ENCODE data around the gene KLF1.

KLF1 gene

DNA sequence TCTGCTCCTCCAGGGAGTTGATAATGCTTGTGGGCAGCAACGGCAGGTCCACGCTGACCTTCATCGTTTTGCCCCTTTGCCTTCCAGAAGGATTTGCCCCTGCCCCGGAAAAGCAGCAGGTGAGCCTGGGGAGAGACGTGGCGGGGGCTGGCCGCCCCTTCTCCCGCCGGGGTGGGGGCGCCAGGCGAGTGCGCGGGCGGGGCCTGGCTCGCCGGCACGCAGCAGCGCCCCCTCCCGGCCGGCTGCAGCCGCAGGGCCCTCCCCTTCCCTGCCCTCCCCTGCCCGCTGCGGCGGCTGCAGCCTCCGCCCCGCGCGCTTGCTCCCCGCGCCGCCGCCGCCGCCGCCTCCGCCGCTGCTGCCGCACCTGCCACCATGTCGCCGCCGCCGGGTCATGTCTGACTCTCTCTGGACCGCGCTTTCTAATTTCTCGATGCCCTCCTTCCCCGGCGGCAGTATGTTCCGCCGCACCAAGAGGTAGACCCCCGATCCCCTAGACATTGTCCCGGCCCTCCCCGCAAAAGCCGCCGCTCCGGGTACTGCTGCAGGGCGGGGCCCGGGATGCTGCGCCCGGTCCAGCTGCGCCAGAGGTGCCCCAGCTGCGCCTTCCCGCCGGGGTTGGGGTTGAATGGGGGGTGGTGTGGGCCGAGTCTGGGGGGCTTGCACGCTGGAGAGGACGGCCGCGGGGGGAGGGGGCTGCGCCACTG is 48.7 kb downstream of the KLF1 start, which contains the start of gene MAST1:
TSS of gene MAST1 (plus strand) at position 334 of the 704 bp plus-strand sequence. CDS start at position 392, 58 bp downstream.
- no peak for DNase-seq (ENCODE audit: low spot score)

DNA sequence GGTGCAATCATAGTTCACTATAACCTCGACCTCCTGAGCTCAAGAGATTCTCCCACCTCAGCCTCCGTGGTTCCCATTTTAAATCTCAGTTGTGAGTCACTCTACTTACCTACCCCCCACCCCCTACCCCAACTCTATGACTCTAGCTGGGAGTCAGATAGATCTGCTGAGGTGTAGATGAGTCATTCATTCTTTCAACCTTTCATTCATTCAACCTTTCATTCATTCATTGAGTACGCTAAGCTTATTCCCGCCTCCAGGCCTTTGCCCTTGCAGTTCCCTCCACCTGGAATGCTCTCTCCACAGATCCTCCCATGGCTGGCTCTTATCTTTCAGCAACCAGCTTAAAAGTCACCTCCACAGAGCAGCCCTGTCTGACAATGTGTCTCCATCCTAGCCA is 49.8 kb downstream of the KLF1 start:
- no peak for DNase-seq (ENCODE audit: low spot score)

DNA sequence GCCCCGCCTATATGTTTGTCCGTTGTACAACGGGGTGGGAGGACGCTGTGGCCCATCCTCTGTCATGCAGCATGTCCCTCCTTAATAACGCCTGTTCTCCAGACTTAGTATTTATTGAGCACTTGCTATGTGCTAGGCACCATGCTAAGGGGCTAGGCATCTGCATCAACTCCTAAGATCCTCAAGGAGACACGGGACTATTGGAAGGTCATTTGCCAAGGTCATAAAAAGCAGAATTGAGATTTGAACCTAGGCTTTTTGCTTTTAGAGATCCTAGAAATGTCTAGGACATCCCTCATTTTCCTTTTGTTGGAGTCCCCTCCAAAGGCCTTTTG is 50.5 kb downstream of the KLF1 start:
- DNase-seq (ENCODE audit: low spot score) = no peak

DNA sequence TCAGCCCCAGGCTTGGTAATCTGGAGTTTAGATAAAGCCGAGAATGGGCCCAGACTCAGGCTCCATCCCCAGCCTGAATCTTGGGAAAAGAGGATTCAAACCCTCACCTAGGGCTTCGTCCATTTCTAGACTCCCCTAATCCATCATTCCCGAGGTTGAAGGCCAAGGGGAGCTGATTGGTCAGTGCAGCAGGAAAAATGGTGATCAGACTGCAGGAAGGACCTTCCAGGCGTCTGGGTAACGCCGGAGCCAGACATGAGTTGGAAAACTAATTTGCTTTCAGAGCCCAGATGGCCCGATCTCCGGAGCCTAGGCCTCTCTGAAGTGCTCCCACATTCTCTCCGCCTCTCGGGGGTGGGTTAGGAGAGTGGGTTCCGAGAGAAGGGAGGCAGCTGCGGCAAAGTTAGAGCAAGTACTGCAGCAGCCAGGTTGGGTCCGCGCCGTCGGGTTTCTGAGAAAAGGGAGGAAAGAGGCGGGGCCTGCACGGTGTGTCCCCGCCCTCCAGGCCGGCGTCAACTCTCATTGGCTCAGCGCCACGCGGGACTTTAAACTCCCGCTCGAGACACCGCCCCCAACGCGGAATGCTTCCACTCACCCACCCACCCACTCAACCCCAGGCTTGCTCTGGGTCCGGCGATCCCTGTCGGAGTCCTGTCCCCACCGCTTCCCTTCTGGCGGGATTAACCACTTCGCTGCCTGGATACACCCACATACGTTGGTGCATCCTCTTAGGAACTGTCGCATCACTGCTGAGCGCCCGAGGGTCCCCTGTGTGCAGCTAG is 51.8 kb downstream of the KLF1 start:
- DNase-seq (ENCODE audit: low spot score) = no peak

DNA sequence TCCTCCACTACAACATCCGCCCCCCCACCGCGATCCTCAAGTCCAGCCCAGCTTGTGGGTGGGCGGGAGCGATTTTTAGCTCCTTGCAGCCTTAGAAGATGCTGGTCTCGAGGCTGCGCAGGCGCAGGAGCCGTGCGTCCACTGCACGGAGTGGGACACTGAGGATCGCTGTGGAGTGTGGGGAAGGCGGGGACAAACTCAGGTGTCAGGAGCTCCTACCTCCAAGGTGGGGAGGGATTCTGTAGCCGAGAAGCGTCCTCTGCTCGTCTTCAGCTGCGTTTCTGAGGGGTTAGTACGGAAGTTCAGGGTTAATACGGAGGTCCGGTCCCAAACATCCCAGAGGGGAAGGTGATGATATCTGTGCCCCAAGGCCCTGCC is 52.4 kb downstream of the KLF1 start, which contains the start of gene RTBDN:
TSS of gene RTBDN (minus strand) at position 14 of the 378 bp plus-strand sequence. CDS start 4,600 bp downstream, outside the sequence.
- DNase-seq (ENCODE audit: low spot score) = no peak
